ENCODE measurements around the gene PDZRN3.

DNA sequence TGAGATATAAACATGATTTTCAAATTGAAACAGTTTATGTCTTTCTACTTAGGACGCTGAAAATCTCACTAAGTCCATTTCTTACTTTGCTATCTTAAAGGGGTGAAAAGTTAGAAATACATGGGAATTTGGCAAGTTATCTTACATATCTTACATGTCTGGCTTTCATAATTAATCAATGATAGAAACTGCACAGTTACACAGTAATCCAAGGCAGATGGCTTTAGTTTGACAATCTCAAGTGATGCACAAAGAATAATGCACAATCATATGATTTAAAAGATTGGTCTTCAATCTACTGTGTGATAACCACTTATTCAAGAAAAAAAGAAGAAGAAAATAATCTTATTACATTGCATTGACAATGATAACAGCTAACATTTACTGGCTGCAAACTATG lies 14.2 kb downstream of the PDZRN3 start:
- TF ChIP-seq FOXM1 (IDR thresholded peaks at IDR 0.05; ENCODE audit: borderline replicate concordance) (no peak), ZNF384 (IDR thresholded peaks at IDR 0.05) (no peak), SUZ12 (IDR thresholded peaks at IDR 0.05) (no peak), SP1 (IDR thresholded peaks at IDR 0.05) (no peak), ELF4 (IDR thresholded peaks at IDR 0.05) (no peak), FOXA1 (IDR thresholded peaks at IDR 0.05) (no peak)
